IPS-15b (cell line): ENCODE data around the gene CYLD.

Experiments
- H3K27me3 ChIP-seq: one replicate; pipeline ENCODE4 v1.6.1; 2013; ENCODE audit warnings: low read length; ENCODE audit not compliant: control insufficient read depth, insufficient read depth
- H3K36me3 ChIP-seq: one replicate; pipeline ENCODE4 v1.6.1; 2013; ENCODE audit warnings: low read length; ENCODE audit not compliant: control insufficient read depth, insufficient read depth
- H3K4me1 ChIP-seq: one replicate; pipeline ENCODE4 v1.6.1; 2013; ENCODE audit warnings: mild to moderate bottlenecking, low read length; ENCODE audit not compliant: control insufficient read depth, insufficient read depth
- H3K4me3 ChIP-seq: one replicate; pipeline ENCODE4 v1.5.1; 2013; ENCODE audit warnings: low read depth, low read length
- H3K9ac ChIP-seq: one replicate; pipeline ENCODE4 v1.6.1; 2013; ENCODE audit warnings: low read depth, mild to moderate bottlenecking, low read length
- H3K9me3 ChIP-seq: one replicate; pipeline ENCODE4 v1.6.1; 2013; ENCODE audit warnings: mild to moderate bottlenecking, low read length; ENCODE audit not compliant: control insufficient read depth, insufficient read depth

Gene CYLD

DNA sequence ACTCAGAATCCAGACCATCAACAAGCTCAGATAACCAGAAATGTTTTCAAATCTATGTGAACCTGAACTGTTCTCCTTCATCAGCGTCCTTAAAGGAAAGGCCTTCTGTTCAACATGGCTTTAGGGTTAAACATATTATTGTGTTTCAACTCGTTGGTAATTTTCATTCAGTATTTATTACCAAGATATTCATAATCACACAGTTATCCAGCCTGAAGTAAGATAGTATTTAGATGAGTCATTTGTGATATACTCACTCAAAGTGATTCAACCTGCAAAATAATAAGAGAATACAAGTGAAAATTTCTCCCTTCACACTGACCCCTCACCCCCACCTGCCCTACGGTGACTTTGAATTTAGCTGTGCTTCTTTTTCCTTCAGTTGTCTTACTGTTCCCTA is 3.0 kb downstream of the CYLD start:
- H3K9me3 ChIP-seq = no peaks in the 10 kb centered on the region
- H3K9ac ChIP-seq = no peak overlapping the region
- H3K36me3 ChIP-seq = no peaks in the 10 kb centered on the region
- no peaks in the 10 kb centered on the region for H3K27me3 ChIP-seq
- H3K4me1 ChIP-seq = peaks cover 19% of the 10 kb centered on the region
- no peak overlapping the region for H3K4me3 ChIP-seq

DNA sequence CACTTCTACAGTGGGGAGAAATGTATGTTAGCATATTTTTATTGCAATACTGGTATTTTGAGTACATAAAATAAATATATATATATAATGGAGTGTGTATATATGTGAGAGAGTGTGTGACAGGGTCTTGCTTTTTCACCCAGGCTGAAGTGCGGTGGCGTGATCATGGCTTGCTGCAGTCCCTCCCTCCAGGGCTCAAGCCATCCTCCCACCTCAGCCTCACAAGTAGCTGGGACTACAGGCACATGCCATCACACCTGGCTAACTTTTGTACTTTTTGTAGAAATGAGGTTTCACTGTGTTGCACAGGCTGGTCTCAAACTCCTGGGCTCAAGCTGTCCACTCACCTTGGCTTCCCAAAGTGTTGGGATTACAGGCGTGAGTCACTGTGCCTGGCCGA is 4.1 kb downstream of the CYLD start:
- Histone ChIP-seq H3K4me3 (no peak overlapping the region), H3K9me3 (no peaks in the 10 kb centered on the region), H3K27me3 (no peaks in the 10 kb centered on the region), H3K36me3 (no peaks in the 10 kb centered on the region), H3K4me1 (peaks cover 19% of the 10 kb centered on the region), H3K9ac (no peak overlapping the region)

GRCh38 chr16:50747207-50747956 is 5.5 kb downstream of the CYLD start:
- H3K9me3 ChIP-seq = no peaks in the 10 kb centered on the region
- no peaks in the 10 kb centered on the region for H3K27me3 ChIP-seq
- H3K9ac ChIP-seq = no peak overlapping the region
- no peak overlapping the region for H3K4me3 ChIP-seq
- peaks cover 19% of the 10 kb centered on the region for H3K4me1 ChIP-seq
- no peaks in the 10 kb centered on the region for H3K36me3 ChIP-seq

DNA sequence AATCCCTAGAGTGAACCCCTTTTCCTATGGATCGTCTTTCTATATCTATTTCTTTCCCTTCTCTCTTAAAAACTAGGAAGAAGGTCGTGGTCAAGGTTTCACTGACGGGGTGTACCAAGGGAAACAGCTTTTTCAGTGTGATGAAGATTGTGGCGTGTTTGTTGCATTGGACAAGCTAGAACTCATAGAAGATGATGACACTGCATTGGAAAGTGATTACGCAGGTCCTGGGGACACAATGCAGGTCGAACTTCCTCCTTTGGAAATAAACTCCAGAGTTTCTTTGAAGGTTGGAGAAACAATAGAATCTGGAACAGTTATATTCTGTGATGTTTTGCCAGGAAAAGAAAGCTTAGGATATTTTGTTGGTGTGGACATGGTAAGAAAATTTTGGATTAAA is 9.6 kb downstream of the CYLD start:
- no peaks in the 10 kb centered on the region for H3K4me1 ChIP-seq
- H3K9me3 ChIP-seq = no peaks in the 10 kb centered on the region
- no peaks in the 10 kb centered on the region for H3K27me3 ChIP-seq
- H3K4me3 ChIP-seq = no peak overlapping the region
- H3K9ac ChIP-seq = no peak overlapping the region
- H3K36me3 ChIP-seq = peaks cover 2% of the 10 kb centered on the region

DNA sequence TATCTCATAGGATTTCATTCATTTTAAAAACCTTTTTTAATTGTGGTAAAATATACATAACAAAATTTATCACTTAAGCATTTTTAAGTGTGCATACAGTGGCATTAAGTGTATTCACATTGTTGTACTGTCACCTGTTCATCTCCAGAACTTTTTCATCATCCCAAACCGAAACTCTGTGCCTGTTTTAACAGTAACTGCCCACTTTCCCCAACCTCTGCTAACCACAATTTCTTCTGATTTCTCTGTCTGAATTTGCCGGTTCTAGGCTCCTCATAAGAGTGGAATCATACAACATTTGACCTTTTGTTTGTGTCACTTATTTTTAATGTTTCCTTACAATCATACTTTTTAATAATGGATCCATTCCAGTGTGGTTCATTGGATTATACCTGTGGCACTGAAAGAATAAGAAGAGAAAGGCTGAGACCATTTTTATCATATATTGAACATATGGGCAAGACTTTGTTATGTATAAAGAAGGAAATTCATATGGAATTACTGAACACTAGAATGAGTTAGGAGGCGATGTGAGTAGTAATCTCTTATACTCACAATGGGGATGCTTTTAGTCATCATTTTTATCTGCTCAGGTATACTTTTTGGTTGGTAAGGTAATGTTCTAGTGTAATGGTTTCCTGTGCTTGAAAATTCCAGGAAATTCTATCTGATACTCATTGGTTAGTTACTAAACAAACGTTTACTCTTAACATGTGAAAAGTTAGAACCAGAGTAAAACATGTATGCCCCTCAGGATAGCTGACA is 10.8 kb downstream of the CYLD start:
- Histone ChIP-seq H3K36me3 (peaks cover 2% of the 10 kb centered on the region), H3K4me3 (no peak overlapping the region), H3K27me3 (no peaks in the 10 kb centered on the region), H3K9me3 (no peaks in the 10 kb centered on the region), H3K9ac (no peak overlapping the region), H3K4me1 (no peaks in the 10 kb centered on the region)

GRCh38 chr16:50756473-50756872 is 14.6 kb downstream of the CYLD start:
- no peak overlapping the region for H3K9ac ChIP-seq
- H3K9me3 ChIP-seq = no peaks in the 10 kb centered on the region
- no peaks in the 10 kb centered on the region for H3K4me1 ChIP-seq
- no peak overlapping the region for H3K4me3 ChIP-seq
- H3K36me3 ChIP-seq = peaks cover 2% of the 10 kb centered on the region
- H3K27me3 ChIP-seq = no peaks in the 10 kb centered on the region

DNA sequence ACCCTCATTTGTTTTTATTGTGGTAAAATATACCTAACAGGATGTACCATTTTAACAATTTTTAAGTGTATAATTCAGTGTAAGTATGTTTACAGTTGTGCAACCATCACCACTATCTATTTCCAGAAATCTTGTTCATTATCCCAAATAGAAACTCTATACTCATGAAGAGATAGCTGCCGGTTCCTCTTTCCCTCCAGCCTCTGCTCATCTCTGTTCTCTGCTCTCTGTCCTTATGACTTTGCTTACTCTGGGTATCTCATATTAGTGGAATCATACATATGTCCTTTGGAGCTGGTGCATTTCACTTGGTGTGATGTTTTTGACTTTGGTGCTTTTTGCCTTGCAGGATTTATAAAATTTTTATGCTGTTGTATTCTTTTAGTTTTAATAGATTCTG is 19.4 kb downstream of the CYLD start:
- H3K4me3 ChIP-seq = no peak overlapping the region
- H3K27me3 ChIP-seq = no peaks in the 10 kb centered on the region
- H3K4me1 ChIP-seq = no peaks in the 10 kb centered on the region
- no peaks in the 10 kb centered on the region for H3K9me3 ChIP-seq
- H3K36me3 ChIP-seq = no peaks in the 10 kb centered on the region
- H3K9ac ChIP-seq = no peak overlapping the region

- H3K36me3 ChIP-seq = no peaks in the 10 kb centered on the region
- H3K4me1 ChIP-seq = no peaks in the 10 kb centered on the region
- no peak overlapping the region for H3K4me3 ChIP-seq
- H3K27me3 ChIP-seq = no peaks in the 10 kb centered on the region
- H3K9ac ChIP-seq = no peak overlapping the region
- H3K9me3 ChIP-seq = no peaks in the 10 kb centered on the region
Observed at GRCh38 chr16:50762241-50762640, 20.4 kb downstream of the CYLD start.

- no peak overlapping the region for H3K4me3 ChIP-seq
- H3K36me3 ChIP-seq = no peaks in the 10 kb centered on the region
- no peak overlapping the region for H3K9ac ChIP-seq
- no peaks in the 10 kb centered on the region for H3K9me3 ChIP-seq
- no peaks in the 10 kb centered on the region for H3K4me1 ChIP-seq
- no peaks in the 10 kb centered on the region for H3K27me3 ChIP-seq
Observed at GRCh38 chr16:50763211-50763610, 21.3 kb downstream of the CYLD start.

GRCh38 chr16:50765260-50765659 is 23.4 kb downstream of the CYLD start:
- no peaks in the 10 kb centered on the region for H3K9me3 ChIP-seq
- H3K27me3 ChIP-seq = no peaks in the 10 kb centered on the region
- H3K36me3 ChIP-seq = no peaks in the 10 kb centered on the region
- no peak overlapping the region for H3K4me3 ChIP-seq
- no peak overlapping the region for H3K9ac ChIP-seq
- no peaks in the 10 kb centered on the region for H3K4me1 ChIP-seq

DNA sequence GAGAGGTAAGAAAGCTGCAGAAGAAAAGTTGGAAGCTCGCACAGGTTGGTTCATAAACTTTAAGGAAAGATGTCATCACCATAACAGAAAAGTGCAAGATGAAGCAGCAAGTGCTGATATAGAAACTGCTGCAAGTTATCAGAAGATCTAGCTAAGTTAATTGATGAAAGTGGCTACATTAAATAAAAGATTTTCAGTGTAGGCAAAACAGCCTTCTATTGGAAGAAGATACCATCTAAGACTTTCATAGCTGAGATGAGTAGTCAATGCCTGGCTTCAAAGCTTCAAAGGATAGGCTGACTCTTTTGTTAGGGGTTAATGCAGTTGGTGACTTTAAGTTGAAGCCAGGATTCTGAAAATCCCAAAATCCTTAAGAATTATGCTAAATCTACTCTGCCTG is 24.0 kb downstream of the CYLD start:
- Histone ChIP-seq H3K9me3 (no peaks in the 10 kb centered on the region), H3K4me3 (no peak overlapping the region), H3K27me3 (no peaks in the 10 kb centered on the region), H3K4me1 (no peaks in the 10 kb centered on the region), H3K9ac (no peak overlapping the region), H3K36me3 (no peaks in the 10 kb centered on the region)

DNA sequence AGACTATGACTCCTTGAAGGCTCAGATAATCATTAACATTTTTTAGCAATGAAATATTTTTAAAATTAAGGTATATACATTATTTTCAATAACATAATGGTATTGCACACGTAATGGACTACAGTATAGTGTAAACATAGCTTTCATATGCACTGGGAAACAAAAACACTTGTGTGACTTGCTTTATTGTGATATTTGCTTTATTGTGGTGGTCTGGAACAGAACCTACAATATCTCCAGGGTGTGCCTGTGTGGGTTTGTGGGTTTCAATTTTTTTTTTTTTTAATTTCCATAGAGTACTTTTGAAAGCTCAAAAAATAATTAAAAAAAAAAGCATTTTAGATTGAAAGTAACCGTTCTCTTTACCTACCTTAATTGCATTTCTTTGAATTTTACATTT is 25.3 kb downstream of the CYLD start:
- Histone ChIP-seq H3K4me1 (no peaks in the 10 kb centered on the region), H3K4me3 (no peak overlapping the region), H3K9me3 (no peaks in the 10 kb centered on the region), H3K36me3 (no peaks in the 10 kb centered on the region), H3K27me3 (no peaks in the 10 kb centered on the region), H3K9ac (no peak overlapping the region)
